ENCODE measurements around the gene PDE3A. TPM values are rescaled to one million over a fixed set of nuclear protein-coding genes. Genes with fewer than 3 reads are reported as not detected.

PDE3A gene
- polyA plus RNA-seq, 1 of the 3 experiments (the other 2 are of a cell fraction): 0.67 TPM

- Histone ChIP-seq H3K4me1 (ENCODE audit: control insufficient read depth in 1 of 2, insufficient read depth in 2 of 2, low read depth in 1 of 2, low read length in 1 of 2) (peaks cover 6 to 7% of the 10 kb centered on the region in 2 experiments), H3K4me2 (no peak overlapping the region), H4K20me1 (ENCODE audit: insufficient read depth) (no peaks in the 10 kb centered on the region), H3K79me2 (ENCODE audit: insufficient read depth) (peaks cover 31% of the 10 kb centered on the region), H3K27me3 (ENCODE audit: insufficient read depth) (no peaks in the 10 kb centered on the region), H3K27ac (ENCODE audit: low read depth in 2 of 2, low read length in 1 of 2) (no peak overlapping the region), H3K9me2 (no peaks in the 10 kb centered on the region), H3F3A (replicated peaks; ENCODE audit: insufficient read depth) (peaks cover 21% of the 10 kb centered on the region), H3K4me3 (ENCODE audit: low read depth in 2 of 2, low read length in 1 of 2) (no peak overlapping the region), H2AFZ (ENCODE audit: low read depth) (no peak overlapping the region), H3K9me3 (no peaks in the 10 kb centered on the region), H3K9ac (no peak overlapping the region), H3K36me3 (replicated peaks in 1 of 2; ENCODE audit: control insufficient read depth in 1 of 2, insufficient read depth in 2 of 2, low read length in 1 of 2) (no peaks in the 10 kb centered on the region)
- ChIA-PET POLR2A (no interaction called here), CTCF (interaction anchor here (1.0 to 1.6 kb wide), 4 partner anchors 9 to 148 kb away, joined by 3 to 6 read pairs (median 4); no protein-coding TSS in a partner anchor)
- TF ChIP-seq GABPA (IDR thresholded peaks at IDR 0.05; ENCODE audit: low read depth) (no peak), RXRA (IDR thresholded peaks at IDR 0.05; ENCODE audit: borderline replicate concordance, low read depth) (no peak), RAD21 (IDR thresholded peaks at IDR 0.05; ENCODE audit: low read length) (no peak), POLR2AphosphoS5 (IDR thresholded peaks at IDR 0.05; ENCODE audit: low read depth, low read length) (no peak), EP300 (IDR thresholded peaks at IDR 0.05; ENCODE audit: borderline replicate concordance in 1 of 2, low read depth in 1 of 2, low read length in 1 of 2) (no peak), PBX3 (IDR thresholded peaks at IDR 0.05) (no peak), USF2 (IDR thresholded peaks at IDR 0.05; ENCODE audit: borderline replicate concordance, low read depth, low read length) (no peak)
- 89% methylated on average over 6 of the region's 6 CpGs for WGBS (ENCODE audit: low lambda C conversion rate)
- no peak for DNase-seq
These were observed 85.5 kb downstream of the PDE3A start for GRCh38 chr12:20453756-20454310.

GRCh38 chr12:20455001-20455706, 86.8 kb downstream of the PDE3A start:
- POLR2A ChIA-PET: no interaction called here
- 26% methylated on average over 4 of the region's 4 CpGs for WGBS (ENCODE audit: low lambda C conversion rate)

More at GRCh38 chr12:20455001-20455706, 86.8 kb downstream of the PDE3A start:
- H3K79me2 ChIP-seq (ENCODE audit: insufficient read depth): peaks cover 29% of the 10 kb centered on the region
- H3K36me3 ChIP-seq (replicated peaks in 1 of 2; ENCODE audit: control insufficient read depth in 1 of 2, insufficient read depth in 2 of 2, low read length in 1 of 2): no peaks in the 10 kb centered on the region
- H4K20me1 ChIP-seq (ENCODE audit: insufficient read depth): no peaks in the 10 kb centered on the region
- CTCF ChIA-PET: interaction anchor here (0.9 to 1.6 kb wide), 5 partner anchors 9 to 147 kb away, joined by 3 to 6 read pairs (median 3); no protein-coding TSS in a partner anchor
- H3F3A ChIP-seq (replicated peaks; ENCODE audit: insufficient read depth): peaks cover 19% of the 10 kb centered on the region
- peak overlapping the region in 1 of 2 experiments; percentile 50; a peak in 2 of 4 replicates for H3K27ac ChIP-seq (ENCODE audit: low read depth in 2 of 2, low read length in 1 of 2)
- peaks cover 3 to 9% of the 10 kb centered on the region in 2 experiments for H3K4me1 ChIP-seq (ENCODE audit: control insufficient read depth in 1 of 2, insufficient read depth in 2 of 2, low read depth in 1 of 2, low read length in 1 of 2)
- peak; percentile 29 for DNase-seq
- H3K4me3 ChIP-seq (ENCODE audit: low read depth in 2 of 2, low read length in 1 of 2): no peak overlapping the region
- H3K9ac ChIP-seq: no peak overlapping the region
- no peaks in the 10 kb centered on the region for H3K27me3 ChIP-seq (ENCODE audit: insufficient read depth)
- no peaks in the 10 kb centered on the region for H3K9me2 ChIP-seq
- TF ChIP-seq TCF12 (IDR thresholded peaks at IDR 0.05) (0 out of 2 replicates have a peak, but pooled peaks have one; percentile 18), EP300 (IDR thresholded peaks at IDR 0.05; ENCODE audit: borderline replicate concordance in 1 of 2, low read depth in 1 of 2, low read length in 1 of 2) (peak in 1 of 2 experiments; percentile 69; a peak in 2 of 4 replicates), MXI1 (IDR thresholded peaks at IDR 0.05; ENCODE audit: low read depth, low read length) (0 out of 2 replicates have a peak, but pooled peaks have one; percentile 17), RFX5 (IDR thresholded peaks at IDR 0.05; ENCODE audit: low read length) (no peak), CHD2 (IDR thresholded peaks at IDR 0.05; ENCODE audit: low read length, partially characterized antibody) (peak; percentile 54), RAD21 (IDR thresholded peaks at IDR 0.05; ENCODE audit: low read length) (0 out of 2 replicates have a peak, but pooled peaks have one; percentile 4), RXRA (IDR thresholded peaks at IDR 0.05; ENCODE audit: borderline replicate concordance, low read depth) (no peak), GATA2 (CRISPR knock-in tag; IDR thresholded peaks at IDR 0.05) (peak; percentile 64), RCOR1 (IDR thresholded peaks at IDR 0.05; ENCODE audit: low read length) (peak; percentile 99)
- H3K4me2 ChIP-seq: no peak overlapping the region
- H2AFZ ChIP-seq (ENCODE audit: low read depth): no peak overlapping the region
- H3K9me3 ChIP-seq: no peaks in the 10 kb centered on the region

Measured in SK-N-SH (cell line).